ENCODE measurements around the gene C3orf80.

GRCh38 chr3:160265088-160265487 lies 39.9 kb downstream of the C3orf80 start:
- TF ChIP-seq POLR2A (IDR thresholded peaks at IDR 0.05; ENCODE audit: low read length), result no peak
- no peak for TF ChIP-seq CBX8 (IDR thresholded peaks at IDR 0.05)
- no peak for TF ChIP-seq CTCF (IDR thresholded peaks at IDR 0.05)
- no peak for TF ChIP-seq RNF2 (IDR thresholded peaks at IDR 0.05; ENCODE audit: borderline replicate concordance, low read depth)
- TF ChIP-seq HMGXB4 (CRISPR knock-in tag; IDR thresholded peaks at IDR 0.05; ENCODE audit: borderline replicate concordance), result no peak
- TF ChIP-seq CEBPB (IDR thresholded peaks at IDR 0.05), result no peak
- TF ChIP-seq POLR2AphosphoS2 (conservative IDR thresholded peaks at IDR 0.05; ENCODE audit: low read length), result no peak
- no peak for TF ChIP-seq EP300 (IDR thresholded peaks at IDR 0.05)
- TF ChIP-seq JUNB (IDR thresholded peaks at IDR 0.05), result no peak
- TF ChIP-seq CHD2 (IDR thresholded peaks at IDR 0.05; ENCODE audit: low read length, partially characterized antibody), result no peak
- TF ChIP-seq RCOR1 (IDR thresholded peaks at IDR 0.05; ENCODE audit: low read depth, low read length), result no peak
- TF ChIP-seq FOXS1 (CRISPR knock-in tag; IDR thresholded peaks at IDR 0.05), result no peak
- no peak for TF ChIP-seq NR3C1 (IDR thresholded peaks at IDR 0.05)
- no peak for TF ChIP-seq RFX5 (IDR thresholded peaks at IDR 0.05)

Data from A549 (cell line).